ENCODE measurements around the gene ASCC1.

- TF ChIP-seq CTCF (IDR thresholded peaks at IDR 0.05) (no peak), POLR2A (IDR thresholded peaks at IDR 0.05) (no peak)
Observed at GRCh38 chr10:72096115-72097000, 119.7 kb downstream of the ASCC1 start.
